DLD1 (cell line): ENCODE measurements around the gene DKK3.
"Not testable (repeated sequence)": the region's sequence is repeated elsewhere in the genome, so short reads cannot be mapped to it uniquely, and the experiment has no call there.

ENCODE experiments used
- in situ Hi-C: cut with HindIII; loops from 2 replicates; pipeline ENCODE4 v1.10.0; 2017; ENCODE audit warnings: low sequenced_read_pairs

Gene DKK3

DNA sequence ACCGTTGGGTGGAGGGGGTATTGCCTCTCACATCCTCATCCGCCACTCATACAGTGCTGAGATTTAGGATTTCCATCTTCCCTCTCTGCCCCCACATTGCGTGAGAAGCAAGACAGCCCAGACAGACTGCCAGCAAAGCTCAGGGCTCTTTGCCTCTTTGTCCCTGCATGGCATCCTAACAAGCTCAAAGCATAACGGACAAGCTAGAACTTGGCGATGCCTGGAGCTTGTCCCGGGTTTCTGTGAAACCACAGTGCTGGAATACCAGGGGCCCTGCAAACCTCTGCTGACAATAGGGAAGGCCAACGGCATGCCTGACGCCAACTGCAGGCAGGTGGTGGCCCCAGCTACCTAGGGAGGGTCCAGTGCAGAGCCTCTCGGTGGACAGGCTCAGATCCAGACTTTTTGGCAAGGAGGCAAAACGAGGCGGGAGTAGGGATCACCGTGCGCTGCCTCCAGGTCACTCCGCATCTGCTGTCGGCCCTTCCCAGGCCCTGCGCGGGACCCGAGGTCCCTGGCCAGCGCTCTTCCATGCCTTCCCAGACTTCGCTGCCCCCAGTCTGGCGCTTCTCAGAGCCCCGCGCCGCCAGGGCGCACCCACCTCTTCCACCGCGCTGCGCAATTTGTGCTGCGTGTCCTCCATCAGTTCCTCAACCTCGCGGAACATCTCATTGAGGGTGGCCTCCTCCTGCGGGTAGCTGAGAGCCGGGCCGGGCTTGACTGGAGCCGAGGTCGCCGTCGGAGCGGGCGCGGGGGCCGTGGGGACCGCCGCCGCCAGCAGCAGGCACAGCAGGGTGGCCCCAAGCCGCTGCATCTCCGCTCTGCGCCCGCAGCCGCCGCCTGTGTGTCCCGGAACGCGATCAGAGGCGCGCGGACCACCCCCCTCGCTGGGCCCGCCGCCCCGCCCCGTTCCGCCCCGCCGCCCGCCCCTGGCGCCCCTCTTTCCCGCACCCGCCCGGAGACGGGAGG, at the start of gene DKK3:
Gene DKK3 (minus strand): TSS at position 858 of the 969 bp plus-strand sequence. CDS start 44 bp downstream, at position 814.
- in situ Hi-C loops: no loop called here

DNA sequence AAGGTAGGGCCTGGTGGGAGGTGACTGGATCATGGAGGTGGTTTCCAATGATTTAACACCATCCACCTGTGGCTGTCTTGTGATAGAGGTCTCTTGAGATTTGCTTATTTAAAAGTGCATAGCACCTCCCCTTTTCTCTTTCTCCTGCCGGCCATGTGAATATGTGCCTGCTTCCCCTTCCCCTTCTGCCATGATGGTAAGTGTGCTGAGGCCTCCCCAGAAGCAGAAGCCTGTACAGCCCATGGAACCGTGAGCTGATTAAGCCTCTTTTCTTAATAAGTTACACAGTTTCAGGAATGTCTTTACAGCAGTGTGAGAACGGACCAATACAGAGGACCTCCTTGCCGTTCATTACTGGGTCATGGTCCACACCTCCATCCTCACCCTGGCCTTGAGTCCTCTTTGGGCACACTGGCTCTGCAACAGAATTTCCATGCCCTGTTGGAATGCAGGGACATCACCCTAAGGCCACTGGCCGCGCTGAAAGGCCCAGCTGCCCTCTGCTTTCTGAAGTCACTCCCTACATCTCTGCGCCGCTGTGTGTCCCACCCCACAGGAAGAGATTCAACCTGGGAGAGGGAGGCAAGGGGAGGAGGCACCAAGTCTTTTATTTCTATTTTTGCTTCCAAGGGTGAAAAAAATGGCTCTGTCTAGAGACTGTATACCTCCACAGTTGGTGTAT, 49.0 kb upstream of the DKK3 start:
- in situ Hi-C loops: no loop called here

DNA sequence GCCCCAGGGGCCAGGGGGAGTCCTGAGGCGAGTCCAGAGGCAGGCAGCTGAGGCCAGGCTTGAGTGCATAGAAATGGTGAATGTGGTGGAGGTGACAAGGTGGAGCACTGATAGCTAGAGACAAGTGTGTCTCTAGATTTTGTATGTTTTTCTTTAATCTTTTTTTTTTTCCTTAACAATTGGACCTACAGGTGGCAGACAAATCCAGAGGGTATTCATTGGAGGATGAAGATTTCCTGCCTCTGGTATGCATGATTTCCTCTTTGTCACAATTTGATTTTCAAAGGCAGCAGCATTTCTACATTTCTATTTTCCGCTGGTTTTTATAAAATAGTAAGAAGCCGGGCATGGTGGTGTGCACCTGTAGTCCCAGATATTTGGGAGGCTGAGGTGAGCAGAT, 47.7 kb upstream of the DKK3 start:
- in situ Hi-C loops: no loop called here

DNA sequence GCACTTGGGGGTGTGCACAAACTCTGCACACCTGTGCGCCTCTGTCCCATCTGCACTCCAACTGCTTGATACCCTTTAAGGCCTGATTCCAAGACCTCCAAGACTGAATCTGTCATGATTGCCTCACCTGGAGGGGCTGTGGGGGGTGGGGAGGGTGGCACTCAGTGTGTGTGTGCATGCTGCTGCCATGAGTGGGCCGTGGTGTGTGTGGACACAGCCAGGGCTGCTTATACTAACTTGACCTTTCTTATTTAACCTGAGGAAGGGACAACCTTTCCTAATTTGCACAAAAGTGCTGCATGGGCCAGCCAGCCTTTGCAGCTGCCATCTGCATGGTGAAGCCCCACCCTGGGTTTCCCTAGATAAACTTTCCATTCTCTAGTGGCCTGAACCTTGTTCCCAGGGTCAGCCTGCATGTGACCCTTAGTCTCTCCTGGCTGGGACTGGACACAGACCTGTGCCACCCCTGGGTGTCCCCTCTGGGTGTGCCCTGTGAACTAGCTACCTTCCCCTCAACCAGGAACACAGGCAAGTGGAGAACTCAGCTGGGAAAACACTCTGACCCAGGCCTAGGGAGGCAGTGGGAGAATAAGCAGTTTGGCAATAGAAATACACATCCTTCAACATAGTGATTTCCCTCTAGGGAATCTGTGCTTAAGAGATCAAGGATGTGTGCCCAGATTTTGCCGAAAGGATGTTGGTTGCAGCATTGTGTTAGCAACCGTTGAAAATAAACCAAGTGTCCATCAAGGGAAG, 45.4 kb upstream of the DKK3 start:
- in situ Hi-C loops: no loop called here

DNA sequence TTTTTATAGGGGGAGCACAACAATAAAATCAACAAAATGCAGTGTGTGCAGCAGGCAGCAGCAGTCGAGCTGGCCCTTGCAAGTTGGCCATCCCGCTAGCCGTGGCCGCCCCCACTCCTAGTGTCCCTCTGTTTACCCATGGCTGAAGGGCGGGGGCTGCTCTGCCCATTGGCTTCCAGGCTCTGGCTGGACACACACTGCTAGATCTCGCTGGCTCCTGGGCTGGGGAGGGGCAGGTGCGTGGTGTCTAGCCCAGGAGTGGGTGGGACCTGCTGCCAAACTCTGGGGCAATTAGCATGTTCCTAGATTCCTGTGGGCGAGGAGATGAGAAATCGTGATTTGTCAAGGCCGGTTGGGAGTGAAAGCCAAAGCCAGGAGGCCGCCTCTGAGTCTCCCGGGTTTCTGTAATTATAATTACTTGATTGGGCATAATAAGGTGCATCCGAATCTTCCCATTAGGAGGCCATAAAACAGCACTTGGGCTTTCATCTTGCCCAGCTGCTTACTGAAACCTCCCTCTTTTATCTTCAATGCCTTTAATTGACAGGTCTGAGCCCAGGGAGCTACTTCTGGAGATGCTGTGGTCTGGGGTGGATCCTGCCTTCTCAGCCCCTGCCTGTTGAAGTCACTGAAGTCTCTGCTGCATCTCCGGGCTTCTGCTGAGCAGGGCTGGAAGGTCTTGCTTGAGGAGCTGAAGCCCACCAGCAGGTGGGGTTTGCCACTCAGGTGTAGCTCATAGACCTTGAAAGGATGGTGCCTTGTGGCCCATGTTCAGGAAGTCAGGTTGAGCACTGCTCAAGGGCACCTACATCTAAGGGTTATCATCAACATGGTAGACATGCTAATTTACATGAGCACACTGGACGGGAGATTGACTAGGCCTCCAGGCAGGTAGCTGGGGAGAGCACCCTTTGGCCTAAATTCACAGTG, 44.5 kb upstream of the DKK3 start:
- in situ Hi-C loops: no loop called here

DNA sequence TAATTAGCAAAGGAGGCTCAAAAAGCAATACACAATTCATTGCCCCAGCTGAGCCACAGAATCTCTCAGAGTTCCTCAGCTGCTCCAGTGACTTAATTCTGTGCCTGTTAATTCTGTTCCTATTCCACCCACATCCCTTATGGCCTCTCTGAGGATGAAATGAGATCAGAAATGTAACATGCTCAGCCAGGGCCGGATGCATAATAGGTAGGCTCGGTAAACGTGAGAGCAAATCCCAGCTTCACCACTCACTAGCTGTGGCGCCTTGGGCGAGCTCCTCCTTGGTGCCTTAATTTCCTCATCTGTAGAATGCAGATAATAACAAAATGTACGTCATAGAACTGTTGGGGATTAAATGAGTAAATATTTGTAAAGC, 42.8 kb upstream of the DKK3 start:
- in situ Hi-C loops: no loop called here

DNA sequence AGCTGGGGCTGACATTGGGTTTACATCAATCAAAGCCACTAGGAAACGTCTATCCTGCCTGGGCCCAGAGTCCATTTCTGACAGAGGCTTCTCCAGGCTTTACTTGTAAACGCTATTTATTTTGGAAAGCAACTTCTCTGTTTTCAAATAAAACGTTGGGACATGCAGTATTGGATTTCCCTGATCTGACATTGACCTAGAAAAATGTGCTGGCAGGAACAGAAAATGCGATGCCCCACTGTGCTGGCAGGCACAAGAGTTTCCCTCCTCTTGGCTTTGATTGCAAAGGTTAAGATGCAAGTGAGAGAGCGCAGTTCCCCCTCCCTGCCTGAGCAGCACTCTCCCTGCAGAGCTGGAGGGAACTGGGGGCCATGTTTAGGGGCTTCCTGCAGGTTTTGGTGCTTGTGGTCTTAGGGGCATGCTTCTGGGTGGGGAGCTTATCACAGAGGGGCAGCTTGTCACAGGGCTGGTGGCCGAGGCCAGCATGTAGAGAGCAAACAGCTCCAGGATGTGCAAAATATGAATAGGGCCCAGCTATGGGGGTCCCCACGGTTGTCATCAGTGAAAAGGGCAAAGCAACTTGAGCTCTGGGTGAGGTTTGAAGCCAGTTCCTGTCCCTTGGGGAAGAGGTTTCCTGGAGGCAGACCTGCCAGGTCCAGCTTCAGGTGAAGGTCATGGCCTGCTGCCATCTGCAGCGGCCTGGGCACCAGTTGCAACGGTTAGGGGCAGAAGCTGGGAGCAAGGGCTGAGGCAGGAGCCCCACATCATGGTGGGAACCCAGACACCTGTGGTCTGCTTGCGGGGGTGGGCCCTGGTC, 42.3 kb upstream of the DKK3 start:
- in situ Hi-C loops: no loop called here

DNA sequence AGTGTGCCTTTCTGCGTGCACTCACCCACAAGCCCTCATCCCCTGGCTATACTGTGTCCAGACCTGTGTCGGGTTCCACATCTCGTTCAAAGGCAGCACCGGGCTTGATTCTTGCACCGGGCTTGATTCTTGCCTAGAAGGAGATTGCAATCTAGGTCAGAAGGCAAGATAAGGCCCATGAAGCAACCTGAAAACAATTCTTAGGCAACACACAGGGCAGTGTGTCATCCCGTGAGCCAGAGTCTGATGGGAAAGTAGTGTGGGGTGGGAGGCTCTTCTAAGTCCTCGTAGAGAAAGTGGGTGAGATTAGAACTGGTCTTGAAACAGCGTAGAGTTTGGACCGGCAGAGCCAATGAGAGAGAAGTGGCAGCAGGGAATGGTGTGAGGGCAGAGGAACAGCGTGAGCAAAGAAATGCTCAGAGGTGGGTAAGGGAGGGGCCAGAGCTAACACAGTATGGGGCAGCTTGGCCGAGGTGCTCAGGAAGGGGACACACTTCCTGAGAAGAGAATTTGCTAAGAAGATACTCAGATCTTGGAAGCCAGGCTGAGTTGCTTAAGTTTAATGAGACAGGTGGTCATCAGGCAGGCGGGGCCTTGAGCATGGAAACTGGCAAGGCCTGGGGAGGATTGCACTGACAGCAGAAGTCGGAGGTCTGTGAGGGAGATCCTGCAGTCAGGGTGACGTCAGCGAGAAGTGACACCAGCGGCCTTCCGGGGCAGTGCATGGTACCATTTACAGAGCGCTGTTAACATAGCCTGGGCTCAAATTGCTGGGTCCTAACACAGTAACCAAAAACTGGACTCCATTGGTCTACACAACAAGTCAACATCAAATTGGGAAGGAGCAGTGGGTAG, 40.7 kb upstream of the DKK3 start:
- in situ Hi-C loops: no loop called here

DNA sequence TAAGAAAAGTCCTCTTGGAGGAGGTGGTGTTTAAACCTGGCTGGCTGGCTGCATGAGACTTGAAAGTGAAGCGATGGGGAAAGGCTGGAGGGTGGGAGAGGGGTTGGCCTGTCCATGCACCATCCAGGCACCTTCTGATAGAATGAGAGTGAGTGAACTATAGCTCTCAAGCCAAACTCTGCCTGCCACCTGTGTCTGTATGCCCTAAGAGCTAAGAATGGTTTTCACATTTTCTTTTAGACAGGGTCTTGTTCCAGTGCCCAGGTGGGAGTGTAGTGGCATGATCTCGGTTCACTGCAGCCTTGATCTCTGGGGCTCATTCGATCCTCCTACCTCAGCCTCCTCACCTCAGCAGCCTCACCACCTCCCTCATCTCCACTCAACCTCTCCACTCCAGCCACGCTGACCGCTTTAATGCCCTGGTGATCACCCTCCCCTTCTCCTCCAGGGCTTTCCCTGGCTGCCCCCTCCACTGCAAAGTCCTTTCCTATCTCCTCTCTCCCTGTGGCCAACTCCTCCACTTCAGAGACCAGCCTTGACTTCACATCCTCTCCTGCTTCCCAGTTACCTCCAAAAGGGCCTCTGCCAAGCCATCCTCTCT, 38.3 kb upstream of the DKK3 start:
- in situ Hi-C loops: no loop called here

DNA sequence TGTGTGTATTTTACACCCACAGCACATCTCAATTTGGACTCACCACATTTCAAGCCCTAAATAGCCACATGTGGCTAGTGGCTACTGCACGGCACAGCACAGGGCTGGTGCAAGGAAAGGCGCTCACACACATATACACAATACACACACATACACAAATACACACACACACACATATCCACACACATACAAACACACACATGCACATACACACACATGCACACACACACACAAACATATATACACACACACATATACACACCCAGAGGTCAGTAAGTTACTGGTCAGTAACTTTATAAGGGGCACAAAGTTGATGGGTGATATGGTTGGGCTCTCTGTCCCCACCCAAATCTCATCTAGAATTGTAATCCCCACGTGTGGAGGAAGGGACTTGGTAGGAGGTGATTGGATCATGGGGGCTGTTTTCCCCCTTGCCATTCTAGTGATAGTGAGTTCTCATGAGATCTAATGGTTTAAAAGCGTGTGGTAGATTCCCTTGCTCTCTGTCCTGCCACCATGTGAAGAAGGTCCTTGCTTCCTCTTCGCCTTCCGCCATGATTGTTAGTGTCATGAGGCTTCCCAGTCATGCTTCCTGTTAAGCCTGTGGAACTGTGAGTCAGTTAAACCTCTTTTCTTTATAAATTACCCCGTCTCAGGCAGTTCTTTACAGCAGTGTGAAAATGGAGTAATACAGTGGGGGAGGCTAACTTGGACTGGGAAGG, 37.6 kb upstream of the DKK3 start:
- in situ Hi-C loops: no loop called here

DNA sequence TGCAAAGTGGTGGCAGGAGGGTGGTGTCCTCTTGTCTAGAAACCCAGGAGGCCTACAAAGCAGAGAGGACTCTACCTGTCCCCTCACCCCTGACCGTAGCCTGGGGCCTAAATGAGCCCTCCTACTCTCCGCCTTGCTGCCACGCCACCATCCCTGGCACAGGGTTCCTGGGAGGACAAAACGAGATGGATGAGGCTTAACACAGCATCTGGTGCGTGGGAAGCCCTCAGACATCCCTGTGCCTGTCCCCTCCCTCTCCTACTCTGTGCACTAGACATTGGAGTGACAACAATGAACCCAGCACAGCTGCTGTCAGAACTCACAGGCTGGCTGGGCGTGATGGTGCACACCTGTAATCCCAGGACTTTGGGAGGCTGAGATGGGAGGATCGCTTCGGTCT, 36.4 kb upstream of the DKK3 start:
- in situ Hi-C loops: no loop called here

DNA sequence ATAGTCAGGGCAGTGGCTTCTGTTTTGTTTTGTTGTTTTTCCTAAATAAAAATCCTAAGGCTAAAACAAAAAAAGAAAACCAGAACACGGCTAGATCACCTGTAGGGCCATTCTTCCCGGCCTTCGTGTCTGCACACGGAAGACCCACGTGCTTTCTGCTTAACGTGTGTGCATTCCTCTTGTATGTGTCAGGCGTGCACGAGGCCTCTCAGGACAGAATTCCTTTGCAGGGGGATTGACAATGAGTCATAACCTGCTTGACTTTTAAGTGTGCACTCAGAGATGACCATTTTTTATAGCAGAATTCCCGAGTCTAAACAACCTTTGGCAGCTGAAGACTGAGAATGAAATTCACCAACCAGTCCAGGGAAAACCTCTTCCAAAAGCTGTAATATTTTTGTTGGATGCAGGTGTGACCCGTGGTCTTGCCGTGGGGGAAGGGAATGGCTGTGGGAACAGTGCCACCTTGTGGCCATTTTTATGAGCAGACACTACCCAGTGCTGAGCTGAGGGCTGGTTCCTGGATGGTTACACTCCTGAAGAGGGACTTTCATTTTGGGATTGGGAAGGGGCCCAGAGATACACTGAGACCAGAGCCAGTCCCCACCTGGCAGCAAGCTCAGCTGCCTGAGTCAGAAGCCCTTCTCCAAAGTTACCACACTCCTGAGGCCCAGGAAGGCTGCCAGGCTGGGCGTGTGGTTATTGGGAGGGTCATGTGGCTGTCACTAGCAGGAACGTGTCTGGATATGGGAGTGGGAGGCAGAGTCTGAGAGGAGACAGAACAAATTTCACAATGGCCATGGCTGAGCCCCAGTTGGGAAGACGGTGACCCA, 35.7 kb upstream of the DKK3 start:
- in situ Hi-C loops: no loop called here

DNA sequence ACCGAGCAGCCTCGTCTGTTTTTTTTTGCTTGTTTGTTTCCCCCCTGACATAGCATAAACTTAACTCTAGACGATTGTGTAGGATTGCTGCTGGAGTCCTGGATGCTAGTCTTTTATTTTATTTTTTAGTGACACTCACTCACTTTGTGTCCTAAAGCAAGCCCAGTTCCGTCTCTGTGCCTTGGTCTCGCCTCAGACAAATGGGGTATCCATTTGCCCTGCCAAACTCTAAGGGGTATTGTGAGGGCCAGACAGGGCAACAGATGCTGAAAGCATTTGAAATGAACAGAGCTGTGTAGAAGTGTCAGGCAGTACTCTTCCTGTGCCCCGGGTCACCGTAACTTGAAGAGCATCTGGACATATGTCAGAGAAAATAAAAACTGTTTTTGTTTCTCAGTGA, 34.8 kb upstream of the DKK3 start:
- in situ Hi-C loops: no loop called here

DNA sequence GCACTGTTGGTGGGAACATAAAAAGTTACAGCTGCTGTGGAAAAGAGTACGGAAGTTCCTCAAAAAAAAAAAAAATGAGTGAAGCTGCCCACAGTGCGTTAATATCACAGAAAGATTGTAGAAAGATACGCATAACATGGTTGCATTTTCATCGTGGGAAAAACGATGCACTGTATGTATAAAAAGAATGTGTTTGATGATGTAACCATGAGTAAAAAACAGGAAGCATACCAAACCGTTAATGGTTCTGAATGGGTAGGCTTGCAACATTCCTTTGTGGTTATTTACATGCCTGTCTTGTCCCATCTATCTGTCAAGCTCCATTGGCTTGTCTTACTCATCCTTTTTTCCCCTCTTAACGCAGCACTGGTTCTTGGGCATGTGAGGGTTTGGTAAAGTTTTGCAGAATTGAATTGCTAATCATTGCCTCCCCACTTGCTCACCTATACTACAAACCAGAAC, 33.8 kb upstream of the DKK3 start:
- in situ Hi-C loops: no loop called here

DNA sequence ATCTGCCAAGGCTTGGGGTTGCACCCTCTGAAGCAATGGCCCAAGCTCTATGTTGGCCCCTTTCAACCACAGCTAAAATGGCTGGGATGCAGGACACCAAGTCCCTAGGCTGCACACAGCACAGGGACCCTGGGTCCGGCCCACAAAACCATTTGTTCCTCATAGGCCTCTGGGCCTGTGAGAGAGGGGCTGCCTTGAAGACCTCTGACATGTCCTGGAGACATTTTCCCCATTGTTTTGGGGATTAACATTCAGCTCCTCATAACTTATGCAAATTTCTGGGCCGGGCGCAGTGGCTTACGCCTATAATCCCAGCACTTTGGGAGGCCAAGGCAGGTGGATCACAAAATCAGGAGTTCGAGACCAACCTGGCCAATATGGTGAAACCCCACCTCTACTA, 32.3 kb upstream of the DKK3 start:
- in situ Hi-C loops: not testable (repeated sequence)

DNA sequence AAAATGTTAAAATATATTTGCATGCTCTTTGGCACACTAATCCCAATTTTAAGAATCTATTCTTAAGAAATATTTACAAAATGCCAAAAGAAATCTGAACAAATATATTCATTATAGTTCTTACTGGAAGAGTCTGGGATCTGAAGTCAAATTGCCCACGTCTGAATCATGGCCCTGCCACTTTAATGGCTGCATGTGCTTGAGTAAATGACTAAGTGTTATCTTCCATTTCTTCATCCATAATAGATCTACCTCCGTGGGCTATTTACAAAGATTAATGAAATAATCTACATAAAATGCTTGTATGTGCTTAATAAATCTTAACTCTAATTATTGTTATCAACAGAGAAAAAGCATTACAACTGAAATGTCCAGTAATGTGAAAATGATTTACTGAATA, 24.5 kb upstream of the DKK3 start:
- in situ Hi-C loops: no loop called here
